Measurements from ENCODE around the gene CST8. TPM values are rescaled to one million over a fixed set of nuclear protein-coding genes. Genes with fewer than 3 reads are reported as not detected.

The CST8 gene
- total and polyA plus RNA-seq, 5 donors: not detected

DNA sequence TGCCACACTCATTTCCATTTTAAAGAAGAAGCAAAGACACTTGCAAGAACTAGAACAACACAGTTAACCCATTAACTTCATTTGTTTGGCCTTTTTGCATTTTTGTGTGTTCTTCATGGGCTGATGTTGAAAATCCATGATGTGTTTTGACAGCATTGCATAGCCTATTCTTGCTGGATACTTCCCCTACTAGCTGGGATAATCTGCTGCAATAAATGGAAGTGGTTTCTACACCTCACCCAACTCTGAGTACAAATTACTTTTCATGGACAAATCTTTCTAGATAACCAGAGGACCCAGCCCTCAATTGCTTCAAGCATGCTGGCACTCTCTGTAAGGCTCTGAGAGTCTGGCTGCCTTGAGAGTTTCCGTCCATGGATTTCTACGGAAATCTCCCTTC, 50.9 kb downstream of the CST8 start:
- no peak for ATAC-seq
- no peaks in the 10 kb centered on the region for H3K27me3 ChIP-seq (ENCODE audit: control insufficient read depth, insufficient read depth)
- no peaks in the 10 kb centered on the region for H3K4me1 ChIP-seq (ENCODE audit: control insufficient read depth, insufficient read depth, low read length)
- 54% methylated on average over 2 of the region's 2 CpGs for WGBS
- H3K4me3 ChIP-seq (ENCODE audit: low read length): no peak overlapping the region
- no peaks in the 10 kb centered on the region for H3K9me3 ChIP-seq (ENCODE audit: control insufficient read depth, low read length)
- no peak overlapping the region for H3K27ac ChIP-seq (ENCODE audit: low read length)
- no peak for DNase-seq
- intact Hi-C loops (cut with DNase I): no loop called here

DNA sequence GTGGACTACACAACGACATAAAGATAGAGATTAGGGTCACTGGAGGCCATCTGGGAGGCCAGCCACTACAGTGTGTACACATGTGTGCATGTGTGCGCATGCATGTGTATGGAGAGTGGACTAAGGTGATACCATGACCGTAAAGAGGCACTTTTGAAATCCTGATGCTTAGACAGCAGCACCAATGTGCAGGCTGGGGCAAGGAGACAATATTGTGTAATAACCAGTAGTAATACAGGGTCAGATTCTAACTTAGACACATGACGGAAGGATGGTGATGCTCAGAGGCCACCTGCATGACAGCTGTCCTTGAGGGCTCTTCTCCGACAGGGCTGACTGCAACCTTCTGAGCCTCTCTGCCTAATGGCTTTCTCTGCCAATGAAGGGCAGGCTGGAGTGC, 51.9 kb downstream of the CST8 start:
- WGBS: 46% methylated on average over 5 of the region's 5 CpGs
- DNase-seq (no peak), ATAC-seq (no peak)
- H3K4me1 ChIP-seq (ENCODE audit: control insufficient read depth, insufficient read depth, low read length): no peaks in the 10 kb centered on the region
- H3K9me3 ChIP-seq (ENCODE audit: control insufficient read depth, low read length): no peaks in the 10 kb centered on the region
- no peaks in the 10 kb centered on the region for H3K27me3 ChIP-seq (ENCODE audit: control insufficient read depth, insufficient read depth)
- intact Hi-C loops (cut with DNase I): no loop called here
- H3K27ac ChIP-seq (ENCODE audit: low read length): no peak overlapping the region
- H3K4me3 ChIP-seq (ENCODE audit: low read length): no peak overlapping the region

DNA sequence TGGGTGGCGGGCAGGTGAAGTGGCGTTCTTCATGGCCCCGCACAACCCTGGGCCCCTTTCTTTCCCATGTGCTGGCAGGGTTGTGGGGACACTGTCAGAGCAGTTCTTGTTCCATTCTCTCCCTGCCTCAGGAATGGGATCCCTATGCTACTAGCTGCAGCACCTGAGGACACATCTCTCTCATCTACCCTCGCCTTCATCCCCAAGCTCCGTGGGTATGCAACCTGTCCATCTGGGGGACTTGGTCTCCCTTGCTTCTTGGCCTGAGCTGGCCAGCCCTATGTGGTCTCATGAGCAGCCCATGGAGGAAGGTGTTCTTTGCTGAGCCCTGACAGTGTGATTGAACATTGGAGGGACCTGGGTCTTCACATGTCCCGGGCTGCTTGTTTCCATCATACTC, 53.2 kb downstream of the CST8 start:
- H3K27me3 ChIP-seq (ENCODE audit: control insufficient read depth, insufficient read depth): no peaks in the 10 kb centered on the region
- DNase-seq (no peak), ATAC-seq (no peak)
- no peak overlapping the region for H3K4me3 ChIP-seq (ENCODE audit: low read length)
- 87% methylated on average over 6 of the region's 6 CpGs for WGBS
- intact Hi-C loops (cut with DNase I): no loop called here
- no peaks in the 10 kb centered on the region for H3K9me3 ChIP-seq (ENCODE audit: control insufficient read depth, low read length)
- no peaks in the 10 kb centered on the region for H3K4me1 ChIP-seq (ENCODE audit: control insufficient read depth, insufficient read depth, low read length)
- no peak overlapping the region for H3K27ac ChIP-seq (ENCODE audit: low read length)

Other genes with a start within 250 kb of the CST8 start
- gene NXT1, start 140.3 kb upstream of the CST8 start, total RNA-seq: 10 to 100 TPM in 1 of 4 donors, 1 to 10 TPM in 3; 7.4 to 16.9 (median 8.7) TPM
- 9.7 TPM for gene NXT1, start 140.3 kb upstream of the CST8 start, polyA plus RNA-seq
- 10 to 100 TPM; 19.1 to 24.8 (median 21.1) TPM for gene GZF1, start 128.9 kb upstream of the CST8 start, total RNA-seq
- 10.4 TPM for gene GZF1, start 128.9 kb upstream of the CST8 start, polyA plus RNA-seq
- 1 to 10 TPM; 6.7 to 8.7 (median 7.8) TPM for gene NAPB, start 69.6 kb upstream of the CST8 start, total RNA-seq
- 4.3 TPM for gene NAPB, start 69.6 kb upstream of the CST8 start, polyA plus RNA-seq
- not detected for gene CSTL1, start 51.4 kb upstream of the CST8 start, total RNA-seq
- gene CSTL1, start 51.4 kb upstream of the CST8 start, polyA plus RNA-seq: not detected
- not detected for gene CST11, start 38.2 kb upstream of the CST8 start, total RNA-seq
- not detected for gene CST11, start 38.2 kb upstream of the CST8 start, polyA plus RNA-seq
- not detected for gene CST9L, start 77.4 kb downstream of the CST8 start, total RNA-seq
- not detected for gene CST9L, start 77.4 kb downstream of the CST8 start, polyA plus RNA-seq
- gene CST9, start 114.8 kb downstream of the CST8 start, total RNA-seq: not detected
- not detected for gene CST9, start 114.8 kb downstream of the CST8 start, polyA plus RNA-seq
- gene CST3, start 146.8 kb downstream of the CST8 start, total RNA-seq: 1,000 to 10,000 TPM in 1 of 4 donors, 100 to 1,000 TPM in 3; 785 to 1,029 (median 931) TPM
- 1,076 TPM for gene CST3, start 146.8 kb downstream of the CST8 start, polyA plus RNA-seq
- gene CST4, start 197.9 kb downstream of the CST8 start, total RNA-seq: not detected
- not detected for gene CST4, start 197.9 kb downstream of the CST8 start, polyA plus RNA-seq